ENCODE data around the gene TTBK2.

Gene TTBK2

GRCh38 chr15:42707873-42708544 is 212.6 kb downstream of the TTBK2 start:
- DNase-seq (ENCODE audit: low spot score) = no peak
- no peaks in the 10 kb centered on the region for H3K79me1 ChIP-seq (ENCODE audit: low read depth, low read length)
- H3K9me3 ChIP-seq (replicated peaks in 1 of 2; ENCODE audit: control insufficient read depth in 2 of 2, insufficient read depth in 1 of 2, low read depth in 1 of 2, low read length in 2 of 2) = no peaks in the 10 kb centered on the region
- no peak overlapping the region for H2BK5ac ChIP-seq (ENCODE audit: low read length)
- H2AK5ac ChIP-seq (ENCODE audit: low read depth, low read length) = no peak overlapping the region
- H4K8ac ChIP-seq (ENCODE audit: low read depth, low read length) = no peak overlapping the region
- no peak overlapping the region for H3K18ac ChIP-seq (ENCODE audit: low read length)
- no peak overlapping the region for H2BK12ac ChIP-seq (ENCODE audit: low read length)
- H2BK15ac ChIP-seq (ENCODE audit: low read length) = no peak overlapping the region
- H3K4me2 ChIP-seq (ENCODE audit: insufficient read depth, low read length, poor library complexity, severe bottlenecking) = no peak overlapping the region
- H3K27me3 ChIP-seq (ENCODE audit: control insufficient read depth in 3 of 3, insufficient read depth in 3 of 3, low read depth in 1 of 3, low read length in 3 of 3) = no peaks in the 10 kb centered on the region
- H3K27ac ChIP-seq (replicated peaks; ENCODE audit: low read length) = no peak overlapping the region
- H3K36me3 ChIP-seq (replicated peaks in 1 of 2; ENCODE audit: control insufficient read depth in 2 of 2, insufficient read depth in 2 of 2, low read length in 2 of 2) = peaks cover 0 to 35% of the 10 kb centered on the region in 2 donors
- H3K4me1 ChIP-seq (ENCODE audit: control insufficient read depth in 2 of 2, insufficient read depth in 1 of 2, low read depth in 1 of 2, low read length in 2 of 2) = no peaks in the 10 kb centered on the region
- H3K4ac ChIP-seq (ENCODE audit: low read length) = no peak overlapping the region
- no peak overlapping the region for H4K91ac ChIP-seq (ENCODE audit: low read depth, low read length, poor library complexity)
- no peak overlapping the region for H3K23ac ChIP-seq (ENCODE audit: low read depth, low read length, poor library complexity)
- H3K4me3 ChIP-seq (ENCODE audit: low read length in 2 of 2) = no peak overlapping the region
- H3K14ac ChIP-seq (ENCODE audit: low read length) = no peak overlapping the region
- WGBS, 2 donors (ENCODE audit: extremely low coverage in 2 of 2, insufficient read length in 2 of 2, insufficient replicate concordance in 1 of 2) = no CpG with 5 or more reads among the region's 3 CpGs
- H2AFZ ChIP-seq (ENCODE audit: low read length) = no peak overlapping the region
- no peak overlapping the region for H2BK120ac ChIP-seq (ENCODE audit: low read depth, low read length)
- H3K9ac ChIP-seq (ENCODE audit: low read depth, low read length, poor library complexity) = no peak overlapping the region

GRCh38 chr15:42707068-42707467 is 213.5 kb downstream of the TTBK2 start:
- H3K79me1 ChIP-seq (ENCODE audit: low read depth, low read length) = no peaks in the 10 kb centered on the region
- no peak overlapping the region for H2AK5ac ChIP-seq (ENCODE audit: low read depth, low read length)
- H3K27ac ChIP-seq (replicated peaks; ENCODE audit: low read length) = no peak overlapping the region
- H3K4ac ChIP-seq (ENCODE audit: low read length) = no peak overlapping the region
- no peaks in the 10 kb centered on the region for H3K4me1 ChIP-seq (ENCODE audit: control insufficient read depth in 2 of 2, insufficient read depth in 1 of 2, low read depth in 1 of 2, low read length in 2 of 2)
- no peak overlapping the region for H2AFZ ChIP-seq (ENCODE audit: low read length)
- WGBS, 2 donors (ENCODE audit: extremely low coverage in 2 of 2, insufficient read length in 2 of 2, insufficient replicate concordance in 1 of 2) = no CpG with 5 or more reads among the region's 2 CpGs
- no peak overlapping the region for H2BK15ac ChIP-seq (ENCODE audit: low read length)
- H3K4me3 ChIP-seq (ENCODE audit: low read length in 2 of 2) = no peak overlapping the region
- no peak overlapping the region for H2BK5ac ChIP-seq (ENCODE audit: low read length)
- H3K27me3 ChIP-seq (ENCODE audit: control insufficient read depth in 3 of 3, insufficient read depth in 3 of 3, low read depth in 1 of 3, low read length in 3 of 3) = no peaks in the 10 kb centered on the region
- H4K91ac ChIP-seq (ENCODE audit: low read depth, low read length, poor library complexity) = no peak overlapping the region
- H4K8ac ChIP-seq (ENCODE audit: low read depth, low read length) = no peak overlapping the region
- H3K36me3 ChIP-seq (replicated peaks in 1 of 2; ENCODE audit: control insufficient read depth in 2 of 2, insufficient read depth in 2 of 2, low read length in 2 of 2) = peaks cover 0 to 40% of the 10 kb centered on the region in 2 donors
- H3K23ac ChIP-seq (ENCODE audit: low read depth, low read length, poor library complexity) = no peak overlapping the region
- H3K9me3 ChIP-seq (replicated peaks in 1 of 2; ENCODE audit: control insufficient read depth in 2 of 2, insufficient read depth in 1 of 2, low read depth in 1 of 2, low read length in 2 of 2) = no peaks in the 10 kb centered on the region
- no peak overlapping the region for H2BK12ac ChIP-seq (ENCODE audit: low read length)
- no peak overlapping the region for H3K14ac ChIP-seq (ENCODE audit: low read length)
- no peak for DNase-seq (ENCODE audit: low spot score)
- no peak overlapping the region for H2BK120ac ChIP-seq (ENCODE audit: low read depth, low read length)
- no peak overlapping the region for H3K9ac ChIP-seq (ENCODE audit: low read depth, low read length, poor library complexity)
- no peak overlapping the region for H3K18ac ChIP-seq (ENCODE audit: low read length)
- H3K4me2 ChIP-seq (ENCODE audit: insufficient read depth, low read length, poor library complexity, severe bottlenecking) = no peak overlapping the region

GRCh38 chr15:42705336-42705735 is 215.2 kb downstream of the TTBK2 start:
- Histone ChIP-seq H3K27ac (replicated peaks; ENCODE audit: low read length) (no peak overlapping the region), H2BK5ac (ENCODE audit: low read length) (no peak overlapping the region), H4K8ac (ENCODE audit: low read depth, low read length) (no peak overlapping the region), H2BK15ac (ENCODE audit: low read length) (no peak overlapping the region), H3K14ac (ENCODE audit: low read length) (no peak overlapping the region), H3K9ac (ENCODE audit: low read depth, low read length, poor library complexity) (no peak overlapping the region), H2BK120ac (ENCODE audit: low read depth, low read length) (no peak overlapping the region), H3K79me1 (ENCODE audit: low read depth, low read length) (no peaks in the 10 kb centered on the region), H3K23ac (ENCODE audit: low read depth, low read length, poor library complexity) (no peak overlapping the region), H3K4ac (ENCODE audit: low read length) (no peak overlapping the region), H3K9me3 (replicated peaks in 1 of 2; ENCODE audit: control insufficient read depth in 2 of 2, insufficient read depth in 1 of 2, low read depth in 1 of 2, low read length in 2 of 2) (peaks cover 0 to 7% of the 10 kb centered on the region in 2 donors), H2AK5ac (ENCODE audit: low read depth, low read length) (no peak overlapping the region), H4K91ac (ENCODE audit: low read depth, low read length, poor library complexity) (no peak overlapping the region), H3K36me3 (replicated peaks in 1 of 2; ENCODE audit: control insufficient read depth in 2 of 2, insufficient read depth in 2 of 2, low read length in 2 of 2) (peaks cover 2 to 43% of the 10 kb centered on the region in 2 donors), H3K4me3 (ENCODE audit: low read length in 2 of 2) (no peak overlapping the region), H2AFZ (ENCODE audit: low read length) (no peak overlapping the region), H3K27me3 (ENCODE audit: control insufficient read depth in 3 of 3, insufficient read depth in 3 of 3, low read depth in 1 of 3, low read length in 3 of 3) (no peaks in the 10 kb centered on the region), H3K18ac (ENCODE audit: low read length) (no peak overlapping the region), H3K4me2 (ENCODE audit: insufficient read depth, low read length, poor library complexity, severe bottlenecking) (no peak overlapping the region), H3K4me1 (ENCODE audit: control insufficient read depth in 2 of 2, insufficient read depth in 1 of 2, low read depth in 1 of 2, low read length in 2 of 2) (no peaks in the 10 kb centered on the region), H2BK12ac (ENCODE audit: low read length) (no peak overlapping the region)
- no peak for DNase-seq (ENCODE audit: low spot score)
- WGBS, 2 donors (ENCODE audit: extremely low coverage in 2 of 2, insufficient read length in 2 of 2, insufficient replicate concordance in 1 of 2) = no CpG with 5 or more reads among the region's 5 CpGs

GRCh38 chr15:42704492-42704926 is 216.1 kb downstream of the TTBK2 start:
- no peak overlapping the region for H4K8ac ChIP-seq (ENCODE audit: low read depth, low read length)
- no CpG with 5 or more reads among the region's 4 CpGs for WGBS, 2 donors (ENCODE audit: extremely low coverage in 2 of 2, insufficient read length in 2 of 2, insufficient replicate concordance in 1 of 2)
- H2BK120ac ChIP-seq (ENCODE audit: low read depth, low read length) = no peak overlapping the region
- H3K14ac ChIP-seq (ENCODE audit: low read length) = no peak overlapping the region
- H2AFZ ChIP-seq (ENCODE audit: low read length) = no peak overlapping the region
- H4K91ac ChIP-seq (ENCODE audit: low read depth, low read length, poor library complexity) = no peak overlapping the region
- H3K4ac ChIP-seq (ENCODE audit: low read length) = no peak overlapping the region
- H2BK12ac ChIP-seq (ENCODE audit: low read length) = no peak overlapping the region
- no peak overlapping the region for H2BK15ac ChIP-seq (ENCODE audit: low read length)
- no peak overlapping the region for H3K23ac ChIP-seq (ENCODE audit: low read depth, low read length, poor library complexity)
- peak overlapping the region in 1 of 2 donors; percentile 43 for H3K4me3 ChIP-seq (ENCODE audit: low read length in 2 of 2)
- peaks cover 2 to 51% of the 10 kb centered on the region in 2 donors for H3K36me3 ChIP-seq (replicated peaks in 1 of 2; ENCODE audit: control insufficient read depth in 2 of 2, insufficient read depth in 2 of 2, low read length in 2 of 2)
- H2AK5ac ChIP-seq (ENCODE audit: low read depth, low read length) = no peak overlapping the region
- H3K27ac ChIP-seq (replicated peaks; ENCODE audit: low read length) = no peak overlapping the region
- peaks cover 0 to 15% of the 10 kb centered on the region in 2 donors for H3K9me3 ChIP-seq (replicated peaks in 1 of 2; ENCODE audit: control insufficient read depth in 2 of 2, insufficient read depth in 1 of 2, low read depth in 1 of 2, low read length in 2 of 2)
- no peaks in the 10 kb centered on the region for H3K27me3 ChIP-seq (ENCODE audit: control insufficient read depth in 3 of 3, insufficient read depth in 3 of 3, low read depth in 1 of 3, low read length in 3 of 3)
- H3K18ac ChIP-seq (ENCODE audit: low read length) = no peak overlapping the region
- H3K9ac ChIP-seq (ENCODE audit: low read depth, low read length, poor library complexity) = no peak overlapping the region
- H3K4me1 ChIP-seq (ENCODE audit: control insufficient read depth in 2 of 2, insufficient read depth in 1 of 2, low read depth in 1 of 2, low read length in 2 of 2) = no peaks in the 10 kb centered on the region
- DNase-seq (ENCODE audit: low spot score) = peak; percentile 70
- H3K79me1 ChIP-seq (ENCODE audit: low read depth, low read length) = no peaks in the 10 kb centered on the region
- H2BK5ac ChIP-seq (ENCODE audit: low read length) = no peak overlapping the region
- no peak overlapping the region for H3K4me2 ChIP-seq (ENCODE audit: insufficient read depth, low read length, poor library complexity, severe bottlenecking)

Data from neuronal stem cell (in vitro differentiated cells).